ENCODE results near the gene CBS.
"Not testable (repeated sequence)": the region's sequence is repeated elsewhere in the genome, so short reads cannot be mapped to it uniquely, and the experiment has no call there.

DNA sequence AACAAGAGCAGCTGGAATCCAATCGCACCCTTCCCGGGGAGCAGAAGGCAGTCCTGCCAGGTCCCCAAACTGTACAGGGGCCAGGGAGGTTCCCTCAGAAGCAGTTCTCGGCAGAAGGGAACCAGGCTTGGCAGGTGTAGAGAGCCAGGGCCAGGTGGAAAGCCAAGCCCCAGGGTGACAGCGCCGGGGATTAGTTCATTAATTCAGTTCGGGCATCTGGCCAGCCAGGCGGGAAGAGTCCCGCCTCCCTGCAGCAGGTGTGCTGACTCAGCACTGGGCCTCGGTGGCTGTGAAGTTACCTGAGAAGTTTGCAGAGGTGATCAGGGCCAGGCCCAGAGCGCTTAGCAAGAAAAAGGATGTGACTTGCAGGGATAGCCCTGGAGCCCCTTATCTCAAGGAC lies 6.0 kb downstream of the CBS start:
- TF ChIP-seq, protein P1, sequence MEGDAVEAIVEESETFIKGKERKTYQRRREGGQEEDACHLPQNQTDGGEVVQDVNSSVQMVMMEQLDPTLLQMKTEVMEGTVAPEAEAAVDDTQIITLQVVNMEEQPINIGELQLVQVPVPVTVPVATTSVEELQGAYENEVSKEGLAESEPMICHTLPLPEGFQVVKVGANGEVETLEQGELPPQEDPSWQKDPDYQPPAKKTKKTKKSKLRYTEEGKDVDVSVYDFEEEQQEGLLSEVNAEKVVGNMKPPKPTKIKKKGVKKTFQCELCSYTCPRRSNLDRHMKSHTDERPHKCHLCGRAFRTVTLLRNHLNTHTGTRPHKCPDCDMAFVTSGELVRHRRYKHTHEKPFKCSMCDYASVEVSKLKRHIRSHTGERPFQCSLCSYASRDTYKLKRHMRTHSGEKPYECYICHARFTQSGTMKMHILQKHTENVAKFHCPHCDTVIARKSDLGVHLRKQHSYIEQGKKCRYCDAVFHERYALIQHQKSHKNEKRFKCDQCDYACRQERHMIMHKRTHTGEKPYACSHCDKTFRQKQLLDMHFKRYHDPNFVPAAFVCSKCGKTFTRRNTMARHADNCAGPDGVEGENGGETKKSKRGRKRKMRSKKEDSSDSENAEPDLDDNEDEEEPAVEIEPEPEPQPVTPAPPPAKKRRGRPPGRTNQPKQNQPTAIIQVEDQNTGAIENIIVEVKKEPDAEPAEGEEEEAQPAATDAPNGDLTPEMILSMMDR (IDR thresholded peaks at IDR 0.05; ENCODE audit: low read length), result not testable (repeated sequence)
- not testable (repeated sequence) for TF ChIP-seq EZH2 (optimal IDR thresholded peaks at IDR 0.05; ENCODE audit: low read depth, low read length)
